Mesendoderm (in vitro differentiated cells): ENCODE measurements around the gene MYO9B.

ENCODE experiments used
- DNase-seq: peaks from one replicate; pipeline ENCODE4 v3.0.0; 2013
- H2AK5ac ChIP-seq: 2 replicates; pipeline ENCODE4 v1.6.1; 2013; ENCODE audit warnings: low read length, inconsistent platforms
- H2BK120ac ChIP-seq: 2 replicates; pipeline ENCODE4 v1.6.1; 2013; ENCODE audit warnings: low read depth, mild to moderate bottlenecking, low read length, moderate library complexity, mixed read lengths
- H2BK15ac ChIP-seq: replicated peaks from 2 replicates; pipeline ENCODE4 v1.6.1; 2013; ENCODE audit warnings: low read depth, mild to moderate bottlenecking, moderate library complexity
- H2BK5ac ChIP-seq: 2 replicates; pipeline ENCODE4 v1.6.1; 2013; ENCODE audit warnings: low read length, inconsistent platforms
- H3K18ac ChIP-seq: 2 replicates; pipeline ENCODE4 v1.6.1; 2013; ENCODE audit warnings: mild to moderate bottlenecking, low read length, mixed read lengths
- H3K23ac ChIP-seq: one replicate; pipeline ENCODE4 v1.6.1; 2013; ENCODE audit warnings: low read length
- H3K27ac ChIP-seq: 2 replicates; pipeline ENCODE4 v1.5.1; 2013; ENCODE audit warnings: low read depth, mild to moderate bottlenecking, inconsistent platforms, low read length, moderate library complexity
- H3K27me3 ChIP-seq: 2 replicates; pipeline ENCODE4 v1.6.1; 2013; ENCODE audit warnings: low read length, control low read depth, mild to moderate bottlenecking, inconsistent platforms; ENCODE audit not compliant: insufficient read depth, poor library complexity
- H3K36me3 ChIP-seq: 2 replicates; pipeline ENCODE4 v1.6.1; 2013; ENCODE audit warnings: low read length, inconsistent platforms; ENCODE audit not compliant: control insufficient read depth, insufficient read depth
- H3K4ac ChIP-seq: one replicate; pipeline ENCODE4 v1.6.1; 2013; ENCODE audit warnings: low read depth, mild to moderate bottlenecking, low read length, moderate library complexity
- H3K4me1 ChIP-seq: 2 replicates; pipeline ENCODE4 v1.6.1; 2013; ENCODE audit warnings: low read depth, low read length, inconsistent platforms; ENCODE audit not compliant: control insufficient read depth
- H3K4me2 ChIP-seq: 2 replicates; pipeline ENCODE4 v1.6.1; 2013; ENCODE audit warnings: low read length
- H3K4me3 ChIP-seq: 2 replicates; pipeline ENCODE4 v1.5.1; 2013; ENCODE audit warnings: mild to moderate bottlenecking, low read length
- H3K56ac ChIP-seq: one replicate; pipeline ENCODE4 v1.6.1; 2013; ENCODE audit warnings: low read length
- H3K79me1 ChIP-seq: 2 replicates; pipeline ENCODE4 v1.6.1; 2013; ENCODE audit warnings: low read length, inconsistent platforms
- H3K79me2 ChIP-seq: 2 replicates; pipeline ENCODE4 v1.6.1; 2013; ENCODE audit warnings: mild to moderate bottlenecking, low read length; ENCODE audit not compliant: control insufficient read depth, insufficient read depth
- H3K9ac ChIP-seq: 2 replicates; pipeline ENCODE4 v1.6.1; 2013; ENCODE audit warnings: low read length, inconsistent platforms
- H4K5ac ChIP-seq: one replicate; pipeline ENCODE4 v1.6.1; 2013; ENCODE audit warnings: low read length
- H4K8ac ChIP-seq: one replicate; pipeline ENCODE4 v1.6.1; 2013; ENCODE audit warnings: low read depth, mild to moderate bottlenecking, control low read depth, low read length, moderate library complexity
- WGBS: extraction: QIAGEN DNeasy Blood & Tissue Kit; methylation state at CpG from one replicate; pipeline ENCODE4 v1.1.7; 2013; ENCODE audit warnings: low lambda C conversion rate, missing lambda C conversion rate; ENCODE audit not compliant: insufficient coverage; ENCODE audit errors: extremely low coverage; 5-methylcytosine and 5-hydroxymethylcytosine counted together

The MYO9B gene

GRCh38 chr19:17163652-17164051 lies 88.1 kb downstream of the MYO9B start:
- no peak for DNase-seq
- H3K56ac ChIP-seq: no peak overlapping the region
- H3K27me3 ChIP-seq: no peaks in the 10 kb centered on the region
- no peak overlapping the region for H2BK120ac ChIP-seq
- H3K18ac ChIP-seq: no peak overlapping the region
- peaks cover 2% of the 10 kb centered on the region for H3K4me1 ChIP-seq
- no peak overlapping the region for H3K4me2 ChIP-seq
- peaks cover 14% of the 10 kb centered on the region for H3K36me3 ChIP-seq
- no peak overlapping the region for H3K9ac ChIP-seq
- no peak overlapping the region for H3K4me3 ChIP-seq
- H2BK15ac ChIP-seq: no peak overlapping the region
- H2BK5ac ChIP-seq: no peak overlapping the region
- no peak overlapping the region for H2AK5ac ChIP-seq
- H3K79me1 ChIP-seq: no peaks in the 10 kb centered on the region
- no peak overlapping the region for H3K27ac ChIP-seq
- H4K5ac ChIP-seq: no peak overlapping the region
- H4K8ac ChIP-seq: no peak overlapping the region
- WGBS: no CpG with 5 or more reads among the region's 4 CpGs
- H3K79me2 ChIP-seq: no peaks in the 10 kb centered on the region
- no peak overlapping the region for H3K4ac ChIP-seq
- no peak overlapping the region for H3K23ac ChIP-seq

- Histone ChIP-seq H3K56ac (no peak overlapping the region), H2BK5ac (no peak overlapping the region), H4K5ac (no peak overlapping the region), H2AK5ac (no peak overlapping the region), H2BK120ac (no peak overlapping the region), H3K4me3 (no peak overlapping the region), H3K4me2 (no peak overlapping the region), H3K23ac (no peak overlapping the region), H3K4me1 (no peaks in the 10 kb centered on the region), H3K27me3 (no peaks in the 10 kb centered on the region), H3K18ac (no peak overlapping the region), H3K79me1 (no peaks in the 10 kb centered on the region), H2BK15ac (no peak overlapping the region), H3K9ac (no peak overlapping the region), H3K79me2 (no peaks in the 10 kb centered on the region), H3K27ac (no peak overlapping the region), H3K4ac (no peak overlapping the region), H4K8ac (no peak overlapping the region), H3K36me3 (peaks cover 14% of the 10 kb centered on the region)
- no peak for DNase-seq
- WGBS: no CpG with 5 or more reads among the region's 7 CpGs
Measured at GRCh38 chr19:17164639-17165038, 89.1 kb downstream of the MYO9B start.

- no peak overlapping the region for H3K4me3 ChIP-seq
- DNase-seq: no peak
- no peak overlapping the region for H2BK15ac ChIP-seq
- H3K4ac ChIP-seq: no peak overlapping the region
- no peak overlapping the region for H3K9ac ChIP-seq
- H2AK5ac ChIP-seq: no peak overlapping the region
- WGBS: no CpG with 5 or more reads among the region's 5 CpGs
- H3K4me2 ChIP-seq: no peak overlapping the region
- H2BK120ac ChIP-seq: no peak overlapping the region
- H4K8ac ChIP-seq: no peak overlapping the region
- H3K27me3 ChIP-seq: no peaks in the 10 kb centered on the region
- no peaks in the 10 kb centered on the region for H3K79me2 ChIP-seq
- H3K23ac ChIP-seq: no peak overlapping the region
- H3K27ac ChIP-seq: no peak overlapping the region
- H3K4me1 ChIP-seq: no peaks in the 10 kb centered on the region
- no peak overlapping the region for H3K56ac ChIP-seq
- no peak overlapping the region for H3K18ac ChIP-seq
- H3K36me3 ChIP-seq: peaks cover 15% of the 10 kb centered on the region
- no peaks in the 10 kb centered on the region for H3K79me1 ChIP-seq
- H4K5ac ChIP-seq: no peak overlapping the region
- H2BK5ac ChIP-seq: no peak overlapping the region
Measured at GRCh38 chr19:17165715-17166114, 90.1 kb downstream of the MYO9B start.

GRCh38 chr19:17170538-17171297 lies 95.1 kb downstream of the MYO9B start:
- no peak for DNase-seq
- Histone ChIP-seq H3K4me2 (no peak overlapping the region), H3K4ac (no peak overlapping the region), H4K5ac (no peak overlapping the region), H3K36me3 (peaks cover 2% of the 10 kb centered on the region), H3K4me1 (no peaks in the 10 kb centered on the region), H2BK5ac (no peak overlapping the region), H3K18ac (no peak overlapping the region), H3K9ac (no peak overlapping the region), H3K4me3 (no peak overlapping the region), H3K27ac (no peak overlapping the region), H3K56ac (no peak overlapping the region), H3K23ac (no peak overlapping the region), H2BK120ac (no peak overlapping the region), H3K27me3 (no peaks in the 10 kb centered on the region), H2AK5ac (no peak overlapping the region), H3K79me2 (no peaks in the 10 kb centered on the region), H3K79me1 (no peaks in the 10 kb centered on the region), H4K8ac (no peak overlapping the region), H2BK15ac (no peak overlapping the region)
- WGBS: no CpG with 5 or more reads among the region's 13 CpGs

- Histone ChIP-seq H3K4me3 (no peak overlapping the region), H2BK120ac (no peak overlapping the region), H4K5ac (no peak overlapping the region), H3K27me3 (no peaks in the 10 kb centered on the region), H2AK5ac (no peak overlapping the region), H4K8ac (no peak overlapping the region), H3K4me1 (no peaks in the 10 kb centered on the region), H2BK5ac (no peak overlapping the region), H3K18ac (no peak overlapping the region), H3K9ac (no peak overlapping the region), H2BK15ac (no peak overlapping the region), H3K36me3 (peaks cover 4% of the 10 kb centered on the region), H3K4me2 (no peak overlapping the region), H3K56ac (no peak overlapping the region), H3K4ac (no peak overlapping the region), H3K79me2 (no peaks in the 10 kb centered on the region), H3K23ac (no peak overlapping the region), H3K79me1 (no peaks in the 10 kb centered on the region), H3K27ac (no peak overlapping the region)
- no CpG with 5 or more reads among the region's 8 CpGs for WGBS
- no peak for DNase-seq
Measured at GRCh38 chr19:17171874-17172273, 96.3 kb downstream of the MYO9B start.
